Measurements from ENCODE around the gene CPB1.
"Not testable (repeated sequence)": the region's sequence is repeated elsewhere in the genome, so short reads cannot be mapped to it uniquely, and the experiment has no call there.

The CPB1 gene

DNA sequence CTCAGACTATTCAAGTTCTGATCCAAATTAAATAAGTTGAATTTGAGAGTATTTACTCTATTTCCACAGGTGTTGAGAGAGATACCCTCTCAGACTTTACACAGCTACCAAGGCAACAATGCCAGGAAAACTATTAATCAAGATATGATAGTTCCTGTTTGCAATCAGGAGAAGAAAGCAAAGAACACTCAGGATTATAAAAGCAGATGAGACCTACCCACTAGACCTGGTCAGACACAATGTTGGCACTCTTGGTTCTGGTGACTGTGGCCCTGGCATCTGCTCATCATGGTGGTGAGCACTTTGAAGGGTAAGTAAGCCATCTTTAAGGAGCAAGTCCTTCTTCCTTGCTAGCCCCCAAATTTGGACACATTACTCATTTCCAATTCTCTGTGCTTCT, at the start of gene CPB1:
Gene CPB1, plus strand, starts transcription at position 227 of the 400 bp plus-strand sequence. Its CDS starts 13 bp downstream, at position 240.
- no peak for DNase-seq

DNA sequence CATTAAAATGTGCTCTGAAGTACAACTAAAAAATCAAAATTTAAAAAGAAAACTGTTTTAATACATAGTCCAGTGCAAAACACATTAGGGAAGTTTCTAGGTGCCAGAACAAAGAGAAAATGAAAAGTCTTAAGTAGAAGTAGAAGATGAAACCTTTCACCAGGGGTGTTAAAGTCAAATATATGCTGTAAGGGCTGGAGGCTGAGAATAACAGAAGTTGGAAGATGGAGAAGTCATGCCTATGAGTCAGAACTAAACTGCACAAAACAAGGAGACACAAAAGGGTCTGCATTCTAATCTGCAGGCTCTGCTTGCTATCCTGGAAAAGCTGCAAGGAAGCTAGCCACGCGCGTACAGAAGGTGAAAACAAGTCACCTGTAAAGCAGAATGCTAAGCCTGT, 48.7 kb upstream of the CPB1 start:
- no peak for DNase-seq

DNA sequence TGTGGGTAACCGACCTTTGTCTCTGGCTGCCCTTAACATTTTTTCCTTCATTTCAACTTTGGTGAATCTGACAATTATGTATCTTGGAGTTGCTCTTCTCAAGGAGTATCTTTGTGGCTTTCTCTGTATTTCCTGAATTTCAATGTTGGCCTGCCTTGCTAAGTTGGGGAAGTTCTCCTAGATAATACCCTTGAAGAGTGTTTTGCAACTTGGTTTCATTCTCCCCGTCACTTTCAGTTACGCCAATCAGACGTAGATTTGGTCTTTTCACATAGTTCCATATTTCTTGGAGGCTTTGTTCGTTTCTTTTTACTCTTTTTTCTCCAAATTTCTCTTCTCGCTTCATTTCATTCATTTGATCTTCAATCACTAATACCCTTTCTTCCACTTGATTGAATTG, 42.6 kb upstream of the CPB1 start:
- DNase-seq = not testable (repeated sequence)

DNA sequence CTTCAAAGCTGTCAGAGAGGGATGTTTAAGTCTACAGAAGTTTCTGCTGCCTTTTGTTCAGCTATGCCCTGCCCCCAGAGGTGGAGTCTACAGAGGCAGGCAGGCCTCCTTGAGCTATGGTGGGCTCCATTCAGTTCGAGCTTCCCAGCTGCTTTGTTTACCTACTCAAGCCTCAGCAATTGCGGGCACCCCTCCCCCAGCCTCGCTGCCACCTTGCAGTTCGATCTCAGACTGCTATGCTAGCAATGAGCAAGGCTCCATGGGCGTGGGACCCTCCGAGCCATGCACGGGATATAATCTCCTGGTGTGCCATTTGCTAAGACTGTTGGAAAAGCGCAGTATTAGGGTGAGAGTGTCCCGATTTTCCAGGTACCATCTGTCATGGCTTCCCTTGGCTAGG, 41.5 kb upstream of the CPB1 start:
- not testable (repeated sequence) for DNase-seq

DNA sequence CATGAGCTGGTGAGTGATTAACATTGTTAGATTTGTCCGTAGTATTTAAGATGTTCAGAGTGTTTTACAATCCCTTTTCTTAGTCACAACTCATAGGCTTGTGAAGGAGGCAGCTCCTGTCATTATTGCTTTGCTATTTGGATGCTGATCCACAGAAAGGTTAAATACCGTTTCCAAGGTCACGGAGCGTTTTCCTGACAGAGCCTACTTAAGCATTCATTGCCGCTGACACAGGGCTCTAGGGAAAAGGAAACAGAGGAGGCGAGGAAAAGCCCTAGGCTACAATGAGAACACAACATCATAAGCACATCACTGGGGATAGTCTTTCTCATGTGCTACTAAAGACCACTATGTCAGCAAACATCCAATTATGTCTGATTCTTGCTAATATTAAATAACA, 38.5 kb upstream of the CPB1 start:
- DNase-seq = no peak

DNA sequence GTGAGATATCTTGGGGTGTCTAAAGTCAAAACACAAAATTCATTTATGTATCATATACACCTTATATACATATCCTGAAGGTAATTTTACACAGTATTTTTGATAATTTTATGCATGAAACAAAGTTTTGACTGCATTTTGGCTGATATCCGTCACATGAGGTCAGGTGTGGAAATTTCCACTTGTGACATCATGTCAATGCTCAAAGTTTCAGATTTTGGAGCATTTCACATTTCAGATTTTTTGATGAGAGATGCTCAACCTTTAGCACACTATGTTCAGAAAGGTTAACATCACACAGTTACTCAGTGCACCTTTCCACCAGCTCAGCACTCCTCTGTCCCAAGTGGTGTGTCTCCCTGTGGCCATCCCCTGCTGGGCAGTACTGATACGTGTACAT, 37.7 kb upstream of the CPB1 start:
- DNase-seq = no peak

DNA sequence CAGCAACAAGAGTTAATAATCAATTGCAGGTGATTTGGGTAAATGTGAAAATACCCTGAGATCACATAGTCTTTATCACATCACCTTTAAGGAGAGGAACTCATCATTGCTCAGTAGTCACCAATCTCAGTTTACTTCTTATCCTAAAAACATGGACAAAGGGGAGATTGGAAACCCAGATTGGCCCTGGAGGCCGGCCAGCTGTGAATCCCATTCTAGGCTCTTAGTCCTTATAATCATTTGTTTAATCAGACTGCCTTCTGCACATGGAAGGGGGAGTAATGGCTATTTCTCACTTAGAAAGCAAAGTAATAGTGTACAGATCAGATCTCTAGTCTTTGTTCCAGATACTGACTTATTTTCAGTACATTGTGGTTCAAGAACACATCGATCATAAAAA, 37.2 kb upstream of the CPB1 start:
- no peak for DNase-seq

DNA sequence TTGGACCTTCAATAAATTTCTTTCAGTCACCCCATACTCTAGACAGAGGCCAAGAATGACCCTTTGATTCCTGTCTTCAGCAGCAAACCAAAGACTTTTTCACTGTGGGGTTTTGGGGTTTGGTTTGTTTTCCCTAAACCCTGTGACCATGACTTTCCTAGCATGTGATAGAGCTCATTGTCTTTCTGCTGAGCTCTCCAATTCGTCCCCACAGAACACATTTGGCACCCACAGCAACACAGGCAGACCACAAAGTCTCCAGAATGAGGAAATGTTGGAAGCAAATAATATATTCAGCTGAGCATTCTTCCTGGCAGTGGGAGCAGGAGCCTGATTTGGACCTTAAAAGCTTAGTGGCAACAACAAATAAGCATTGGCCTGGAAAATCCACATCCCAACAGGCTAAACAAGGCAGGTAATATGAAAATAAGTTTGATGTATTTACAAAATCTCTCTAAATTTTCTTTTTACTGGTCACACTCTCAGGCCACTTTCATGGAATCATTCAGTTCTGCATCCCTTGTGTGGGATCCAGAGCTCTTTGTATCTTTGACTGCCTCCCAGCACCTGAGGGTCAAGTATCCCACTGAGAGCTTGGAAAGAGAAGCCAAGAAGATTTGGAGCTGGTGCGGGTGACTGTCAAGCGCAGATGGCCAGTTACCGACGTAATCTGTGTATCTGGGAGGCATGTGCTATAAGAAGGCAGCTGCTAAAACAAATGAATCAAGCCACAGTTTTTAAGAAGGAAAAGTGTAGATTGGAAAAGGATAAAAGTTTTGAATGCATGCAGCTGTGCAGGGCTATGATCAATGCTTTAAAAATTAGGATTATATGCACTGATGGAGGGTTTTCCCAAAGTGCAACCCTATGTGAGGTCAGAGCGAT, 36.5 kb upstream of the CPB1 start:
- DNase-seq = peak; percentile 15

- DNase-seq = no peak
These were observed 35.7 kb upstream of the CPB1 start for GRCh38 chr3:148791920-148792319.

DNA sequence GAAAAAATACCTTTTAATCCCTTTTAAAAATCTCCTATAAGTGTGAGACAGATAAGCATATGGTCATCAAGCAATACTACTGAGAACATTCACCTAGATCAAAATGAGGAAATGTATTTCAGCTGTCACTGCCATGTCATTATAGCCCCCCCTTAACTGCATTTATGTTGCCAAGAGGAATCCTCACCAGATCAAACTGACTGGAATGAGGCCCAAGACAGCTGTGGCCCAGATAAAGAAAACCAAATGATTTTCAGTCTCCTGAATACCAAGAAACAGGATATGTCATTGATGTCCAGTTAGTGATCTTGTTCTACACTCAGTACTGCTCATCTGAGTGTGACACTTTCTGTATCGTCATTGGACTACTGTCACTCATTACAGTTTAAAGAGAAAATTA, 35.1 kb upstream of the CPB1 start:
- no peak for DNase-seq

GRCh38 chr3:148796799-148797198, 30.8 kb upstream of the CPB1 start:
- peak; percentile 23 for DNase-seq

DNA sequence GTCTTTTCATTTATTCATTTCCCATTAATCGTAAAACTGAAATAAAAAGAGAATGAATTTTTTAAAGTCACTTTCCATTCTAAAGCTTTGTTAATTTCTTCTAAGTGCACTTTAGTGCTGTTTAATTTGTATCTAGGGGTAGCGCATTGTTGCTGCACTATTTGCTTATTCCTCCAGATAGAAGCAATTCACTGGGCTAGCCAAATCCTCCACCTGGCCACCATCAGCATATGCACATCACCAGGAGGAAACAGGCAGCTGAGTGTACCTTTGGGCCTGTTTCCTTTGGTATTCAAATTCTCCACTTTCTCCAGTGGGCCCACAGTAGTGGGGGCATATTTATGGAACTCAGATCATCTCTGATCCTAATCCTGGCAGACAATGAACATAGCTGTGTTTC, 29.8 kb upstream of the CPB1 start:
- DNase-seq = peak; percentile 36

- DNase-seq = no peak
These were observed 27.2 kb upstream of the CPB1 start for GRCh38 chr3:148800414-148800813.

DNA sequence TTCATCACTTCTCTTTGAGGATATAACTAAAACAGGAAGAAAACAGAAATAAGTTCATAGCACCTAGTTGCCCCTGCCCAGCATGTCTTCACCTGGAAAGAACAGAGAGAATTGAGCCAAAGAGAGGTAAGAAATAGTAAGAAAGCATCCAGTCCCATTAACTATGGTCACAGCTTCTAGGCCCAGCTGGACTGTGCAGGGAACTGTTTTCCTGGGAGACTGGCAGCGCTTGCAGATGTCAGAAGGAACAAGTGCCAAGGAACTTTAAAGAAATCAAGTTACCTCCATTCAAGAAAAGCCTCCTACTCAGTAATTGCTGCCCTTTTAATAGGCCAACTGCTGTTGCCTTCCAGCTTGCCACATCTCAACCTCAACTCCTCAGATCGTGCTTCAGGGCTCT, 17.8 kb upstream of the CPB1 start:
- DNase-seq = no peak

- DNase-seq = no peak
These were observed 12.1 kb upstream of the CPB1 start for GRCh38 chr3:148815316-148816110.

- DNase-seq = no peak
These were observed 11.2 kb upstream of the CPB1 start for GRCh38 chr3:148816427-148816826.

GRCh38 chr3:148816981-148817525, 10.6 kb upstream of the CPB1 start:
- DNase-seq = peak; percentile 1

DNA sequence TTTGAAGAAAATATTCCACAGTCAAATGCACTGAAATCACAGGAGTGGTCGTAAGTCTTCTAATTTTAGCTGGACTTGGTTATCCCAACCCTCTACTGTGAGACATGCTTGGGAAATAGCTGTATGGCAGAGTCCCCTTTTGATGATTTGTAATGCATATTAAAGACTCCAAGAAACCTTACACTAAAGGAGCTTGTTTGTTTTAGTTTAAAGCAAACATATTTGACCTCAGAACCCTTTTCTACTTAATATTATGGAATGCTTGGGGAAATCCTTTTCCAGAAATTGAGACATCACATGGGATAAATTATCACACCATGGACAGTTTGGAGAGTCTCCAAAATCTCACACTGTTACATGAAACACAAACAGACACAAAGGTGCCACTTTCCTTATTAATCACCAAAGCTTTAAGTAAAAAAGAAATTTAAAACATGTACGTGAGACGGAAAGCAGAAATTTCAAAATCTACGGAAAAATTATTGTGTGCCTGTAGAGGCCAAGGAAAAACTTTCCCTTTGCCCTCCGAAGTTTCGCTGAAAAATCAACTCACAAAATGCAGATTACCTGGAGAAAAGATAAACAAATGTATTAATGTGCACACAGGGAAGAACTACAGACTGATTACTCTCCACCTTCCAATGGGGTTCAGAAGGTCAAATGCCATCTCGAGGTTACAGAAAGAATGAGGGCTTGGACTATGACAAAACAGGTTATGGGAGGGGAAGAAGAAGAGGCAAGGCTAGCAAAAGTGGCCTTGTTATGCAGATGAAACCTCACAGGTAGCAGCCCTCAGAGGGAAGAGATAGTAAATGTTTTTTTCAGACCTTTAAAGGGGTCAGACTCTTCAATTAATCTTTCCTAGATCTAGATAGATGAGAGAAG, 7.0 kb upstream of the CPB1 start:
- DNase-seq = no peak

- no peak for DNase-seq
These were observed 4.6 kb upstream of the CPB1 start for GRCh38 chr3:148823026-148823425.

DNA sequence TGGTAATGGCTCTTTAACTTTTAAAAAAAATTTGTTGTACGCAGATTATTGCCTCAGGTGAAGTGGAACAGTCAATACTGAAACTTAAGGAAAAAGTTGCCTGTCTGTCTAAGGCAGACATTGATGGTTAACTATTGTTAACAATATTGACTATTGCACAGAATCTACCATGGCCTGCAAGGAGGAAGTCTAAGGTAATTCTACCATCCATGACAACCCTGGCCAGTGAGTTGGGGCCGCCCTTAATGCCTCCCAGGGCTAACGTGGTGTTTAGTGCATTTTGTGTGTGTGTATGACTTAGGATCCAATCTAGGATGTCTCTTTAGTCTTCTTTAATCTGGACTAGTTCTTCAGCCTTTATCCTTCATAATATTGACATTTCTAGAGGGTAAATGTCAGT, 2.1 kb upstream of the CPB1 start:
- DNase-seq = no peak

DNA sequence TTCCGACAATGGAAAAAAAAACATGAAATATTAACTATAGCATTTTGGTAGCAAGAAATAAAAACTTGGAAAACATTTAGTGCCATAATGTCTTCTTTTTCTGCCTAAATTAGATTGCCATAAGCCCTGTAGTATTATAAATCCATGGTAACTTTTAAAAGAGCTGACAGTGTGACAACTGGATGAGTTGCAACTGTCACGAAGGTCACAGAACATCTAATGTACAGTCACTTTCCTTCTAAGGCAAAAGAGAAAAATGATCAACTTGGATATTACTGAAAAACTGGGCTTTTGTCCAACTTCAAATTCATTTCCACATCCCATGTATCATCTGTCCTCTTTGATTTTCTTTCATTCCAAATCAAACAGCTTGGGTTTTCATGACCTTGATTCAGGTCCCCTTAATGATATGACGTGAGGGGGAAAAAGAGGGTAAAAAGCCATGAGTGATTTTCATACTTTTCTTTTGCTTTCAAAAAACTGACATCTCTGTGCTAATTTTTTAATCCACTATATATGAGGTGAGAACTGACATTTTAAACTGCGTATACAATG, 602 bp downstream of the CPB1 start:
- DNase-seq = no peak

DNA sequence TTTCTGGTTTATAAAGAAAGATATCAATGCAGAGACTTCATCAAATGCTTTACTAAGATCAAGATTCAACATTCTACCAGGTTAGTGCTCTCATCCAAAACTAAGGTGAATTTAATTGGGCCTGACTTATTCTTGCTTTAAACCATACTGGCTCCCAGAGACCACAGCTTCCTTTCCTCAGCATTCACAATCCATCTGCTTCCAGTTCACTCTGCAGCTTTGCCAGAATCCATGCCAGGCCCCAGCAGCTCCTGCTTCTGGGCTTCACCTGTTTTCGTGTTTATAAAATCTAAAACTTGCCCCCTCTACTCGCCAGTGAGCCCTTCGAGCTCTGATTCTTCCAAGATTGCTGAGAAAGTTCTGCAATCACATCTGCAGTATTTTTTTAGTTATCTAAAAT, 2.3 kb downstream of the CPB1 start:
- no peak for DNase-seq

DNA sequence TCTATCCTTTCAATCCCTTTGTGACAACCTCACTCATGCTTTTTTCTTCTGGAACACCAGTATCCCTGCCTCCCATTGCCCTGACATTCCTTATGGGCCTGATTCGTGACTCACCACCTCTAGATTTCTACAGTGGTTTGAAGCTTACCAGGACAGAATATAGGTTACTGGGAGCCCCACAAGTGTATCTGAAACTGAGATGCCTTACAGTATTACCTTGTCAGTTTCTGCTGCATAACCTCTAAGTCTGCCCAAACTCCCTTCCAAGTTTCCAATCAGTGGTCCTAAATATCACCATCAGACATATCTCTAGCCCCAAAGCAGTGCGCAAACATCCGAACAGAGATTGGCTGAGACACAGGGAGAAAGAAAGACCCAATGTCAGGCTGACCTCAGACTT, 5.6 kb downstream of the CPB1 start:
- no peak for DNase-seq
